Mucosa of descending colon (tissue), 3 donors: ENCODE results near the gene MECP2. TPM values are rescaled to one million over a fixed set of nuclear protein-coding genes. Genes with fewer than 3 reads are reported as not detected.

ENCODE experiments used
- ATAC-seq: fragments of 200-7000 bp; cut with Tn5 transposase; one replicate; pipeline ENCODE4 v1.9.1; 2020; ENCODE audit warnings: mild to moderate bottlenecking, moderate library complexity
- DNase-seq, 3 donors: peaks; one replicate each; pipeline ENCODE4 v3.0.0-alpha.2; 2020
- H3K36me3 ChIP-seq: fragments of 200-600 bp; one replicate; pipeline ENCODE4 v1.8.0; 2021; ENCODE audit warnings: low read depth, mild to moderate bottlenecking
- H3K4me1 ChIP-seq: fragments of 200-600 bp; one replicate; pipeline ENCODE4 v1.8.0; 2021; ENCODE audit warnings: low read depth, mild to moderate bottlenecking
- H3K4me3 ChIP-seq: fragments of 200-600 bp; one replicate; pipeline ENCODE4 v1.8.0; 2021; ENCODE audit warnings: mild to moderate bottlenecking
- H3K9me3 ChIP-seq: fragments of 200-600 bp; one replicate; pipeline ENCODE4 v1.8.0; 2021; ENCODE audit warnings: mild to moderate bottlenecking
- CTCF ChIP-seq: fragments of 200-600 bp; IDR thresholded peaks from one replicate; pipeline ENCODE4 v1.8.0; 2022; ENCODE audit warnings: antibody characterized with exemption, mild to moderate bottlenecking
- intact Hi-C, 2 donors: fragments of 100-400 bp; cut with DNase I in 1 of 2; cut with micrococcal nuclease in 1 of 2; formaldehyde crosslinking; loops; one replicate each; pipeline versions ENCODE4 v1.11.0 to v1.11.1; 2022; cut with DNase I, micrococcal nuclease
- total RNA-seq, 3 donors: library from RNA; stranded (reverse); fragmentation: NEBNext Ultra II Directional in 2 of 3; extraction: Animal tissue kit (Norgen Biotek cat#: 25700) in 2 of 3; gene quantifications; one replicate each; pipeline versions ENCODE4 v1.2.1 to v1.2.4, GENCODE V29; 2021 to 2023
- donor health status: DM: no; HTN: no; CAD: no; lungs with moderate emphysema.
- donor health status: DM: no; HTN: no; CAD: no.
- donor health status: DM: no; HTN: yes; CAD: no.

MECP2 gene
- total RNA-seq, 3 donors from 2014 or later, result 33.5 to 55.6 (median 35.6) TPM

- Histone ChIP-seq H3K9me3 (no peaks in the 10 kb centered on the region), H3K36me3 (no peaks in the 10 kb centered on the region), H3K4me1 (peaks cover 3% of the 10 kb centered on the region), H3K4me3 (no peak overlapping the region)
- TF ChIP-seq CTCF, result no peak
- DNase-seq (peak in 1 of 3 donors; percentile 16), ATAC-seq (no peak)
- intact Hi-C loops, result no loop called here
Measured at GRCh38 chrX:154046031-154046781, 51.3 kb downstream of the MECP2 start.

GRCh38 chrX:154044091-154044490 is 53.4 kb downstream of the MECP2 start:
- no peak overlapping the region for H3K4me3 ChIP-seq
- no peak for TF ChIP-seq CTCF
- DNase-seq (no peak), ATAC-seq (no peak)
- no peaks in the 10 kb centered on the region for H3K9me3 ChIP-seq
- intact Hi-C loops, result no loop called here
- no peaks in the 10 kb centered on the region for H3K36me3 ChIP-seq
- H3K4me1 ChIP-seq, result no peaks in the 10 kb centered on the region

GRCh38 chrX:154043003-154043763 is 54.3 kb downstream of the MECP2 start:
- DNase-seq (no peak), ATAC-seq (no peak)
- no peak overlapping the region for H3K4me3 ChIP-seq
- H3K9me3 ChIP-seq, result no peaks in the 10 kb centered on the region
- intact Hi-C loops, result no loop called here
- H3K4me1 ChIP-seq, result no peaks in the 10 kb centered on the region
- H3K36me3 ChIP-seq, result no peaks in the 10 kb centered on the region
- no peak for TF ChIP-seq CTCF

- ATAC-seq (no peak), DNase-seq (no peak)
- intact Hi-C loops, result no loop called here
- Histone ChIP-seq H3K4me3 (no peak overlapping the region), H3K4me1 (no peaks in the 10 kb centered on the region), H3K36me3 (no peaks in the 10 kb centered on the region), H3K9me3 (no peaks in the 10 kb centered on the region)
- no peak for TF ChIP-seq CTCF
Measured at GRCh38 chrX:154040863-154041262, 56.7 kb downstream of the MECP2 start.

GRCh38 chrX:154040307-154040756 is 57.2 kb downstream of the MECP2 start:
- DNase-seq (no peak), ATAC-seq (peak; percentile 38)
- no peak overlapping the region for H3K4me3 ChIP-seq
- H3K4me1 ChIP-seq, result no peaks in the 10 kb centered on the region
- H3K36me3 ChIP-seq, result no peaks in the 10 kb centered on the region
- no peaks in the 10 kb centered on the region for H3K9me3 ChIP-seq
- intact Hi-C loops, result no loop called here
- no peak for TF ChIP-seq CTCF
